NCI-H1417 treated with DMSO at 0.1 percent for 48 hours (cell line): ENCODE data around the gene CADM1.

Source experiments
- DNase-seq: peaks from one replicate; lab custom pipeline; 2025; lab: John Stamatoyannopoulos, UW

CADM1 gene

GRCh38 chr11:115148101-115148500 is 356.1 kb downstream of the CADM1 start:
- no peak for DNase-seq

DNA sequence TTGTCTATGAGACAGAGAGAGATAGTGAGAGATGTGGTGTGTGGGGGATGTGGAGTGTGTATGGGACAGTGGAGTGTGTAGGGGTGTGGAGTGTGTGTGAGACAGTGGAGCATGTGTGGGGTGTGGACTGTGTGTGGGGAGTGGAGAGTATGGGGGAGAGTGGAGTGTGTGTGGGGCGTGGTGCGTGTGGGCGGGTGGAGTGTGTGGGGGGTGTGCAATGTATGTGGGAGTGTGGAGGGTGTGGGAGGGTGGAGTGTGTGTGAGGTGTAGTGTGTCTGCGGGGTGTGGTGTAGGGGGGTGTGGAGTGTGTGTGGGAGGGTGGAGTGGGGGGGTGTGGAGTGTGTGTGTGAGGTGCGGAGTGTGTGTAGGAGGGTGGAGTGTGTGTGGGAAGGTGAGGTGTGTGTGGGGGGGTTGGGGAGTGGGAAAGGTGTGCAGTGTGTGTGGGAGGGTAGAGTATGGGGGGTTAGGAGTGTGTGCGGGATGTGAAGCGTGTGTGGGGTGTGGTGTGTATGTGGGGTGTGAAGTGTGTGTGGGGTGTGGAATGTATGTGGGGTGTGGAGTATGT is 356.9 kb downstream of the CADM1 start:
- no peak for DNase-seq

GRCh38 chr11:115146425-115146824 is 357.8 kb downstream of the CADM1 start:
- DNase-seq: no peak

- DNase-seq: no peak
Observed at GRCh38 chr11:115145324-115145723, 358.9 kb downstream of the CADM1 start.

- DNase-seq: no peak
Observed at GRCh38 chr11:115144914-115145313, 359.3 kb downstream of the CADM1 start.

GRCh38 chr11:115144014-115144413 is 360.2 kb downstream of the CADM1 start:
- no peak for DNase-seq

DNA sequence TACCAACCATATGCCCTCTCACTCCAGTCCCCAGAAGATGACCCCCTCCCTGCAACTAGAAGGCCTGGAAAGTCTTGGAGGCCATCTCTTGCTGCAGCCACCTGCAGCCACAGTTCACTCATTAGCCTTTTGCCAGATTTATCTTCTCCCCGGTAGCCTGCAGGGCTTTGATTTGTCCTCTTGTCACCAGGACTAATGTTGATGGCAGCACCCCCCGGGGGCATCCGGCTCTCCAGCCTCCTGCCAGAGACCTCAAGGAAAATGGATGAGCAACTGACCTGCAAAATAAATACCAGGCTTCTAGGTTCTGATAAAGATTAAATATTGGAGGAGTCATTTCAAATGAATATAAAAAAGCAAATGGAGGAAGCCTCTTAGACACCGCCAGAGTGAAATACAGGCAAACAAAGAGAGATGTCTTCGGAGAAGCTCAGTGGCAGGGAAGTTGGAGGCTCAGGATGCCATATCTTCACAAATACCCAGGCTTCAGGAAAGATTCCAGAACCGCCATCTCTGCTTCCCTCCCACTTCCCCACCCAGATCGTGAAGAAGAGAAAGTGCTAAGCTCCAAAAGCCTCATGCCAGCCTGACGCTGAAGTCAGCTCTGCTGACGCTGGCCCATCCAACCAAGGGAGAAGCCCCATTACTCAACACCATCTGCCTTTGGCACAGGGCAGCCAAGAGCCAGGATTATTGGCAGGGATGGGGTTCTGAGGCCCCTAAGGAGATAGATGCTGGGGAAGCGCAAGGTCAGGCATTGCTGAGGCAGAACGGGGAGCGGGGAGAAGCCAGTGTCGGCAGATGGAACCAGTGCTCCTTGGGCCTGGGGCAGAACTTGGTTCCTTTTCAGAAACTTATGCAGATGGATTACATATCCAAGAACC is 362.7 kb downstream of the CADM1 start:
- no peak for DNase-seq

GRCh38 chr11:115135936-115136335 is 368.3 kb downstream of the CADM1 start:
- DNase-seq: no peak

- DNase-seq: no peak
Observed at GRCh38 chr11:115134926-115135325, 369.3 kb downstream of the CADM1 start.

DNA sequence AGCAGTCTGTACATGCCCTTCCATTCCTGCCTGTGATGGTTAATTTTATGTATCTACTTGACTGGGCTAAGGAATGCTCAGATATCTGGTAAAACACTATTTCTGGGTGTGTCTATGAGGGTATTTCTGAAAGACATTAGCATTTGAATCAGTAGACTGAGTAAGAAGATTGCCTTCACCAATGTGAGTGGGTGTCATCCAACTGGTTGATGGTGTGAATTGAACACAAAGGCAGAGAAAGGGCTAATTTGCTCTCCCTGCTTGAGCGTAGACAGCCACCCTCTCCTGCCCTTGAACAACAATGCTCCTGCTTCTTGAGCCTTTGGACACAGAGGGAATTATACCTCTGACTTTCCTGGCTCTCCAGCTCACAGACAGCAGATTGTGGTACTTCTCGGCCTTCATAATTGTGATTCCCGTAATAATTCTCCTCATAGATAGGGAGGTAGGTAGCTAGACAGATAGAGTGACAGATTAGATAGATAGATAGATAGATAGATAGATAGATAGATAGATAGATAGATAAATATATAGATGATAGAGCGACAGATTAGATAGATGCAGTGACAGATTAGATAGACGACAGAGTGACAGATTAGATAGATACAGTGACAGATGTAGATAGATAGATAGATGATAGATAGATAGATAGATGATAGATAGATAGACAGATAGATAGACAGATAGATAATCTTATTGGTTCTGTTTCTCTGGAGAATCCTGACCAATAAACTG is 370.6 kb downstream of the CADM1 start:
- DNase-seq: no peak

- no peak for DNase-seq
Observed at GRCh38 chr11:115132436-115133228, 371.6 kb downstream of the CADM1 start.

DNA sequence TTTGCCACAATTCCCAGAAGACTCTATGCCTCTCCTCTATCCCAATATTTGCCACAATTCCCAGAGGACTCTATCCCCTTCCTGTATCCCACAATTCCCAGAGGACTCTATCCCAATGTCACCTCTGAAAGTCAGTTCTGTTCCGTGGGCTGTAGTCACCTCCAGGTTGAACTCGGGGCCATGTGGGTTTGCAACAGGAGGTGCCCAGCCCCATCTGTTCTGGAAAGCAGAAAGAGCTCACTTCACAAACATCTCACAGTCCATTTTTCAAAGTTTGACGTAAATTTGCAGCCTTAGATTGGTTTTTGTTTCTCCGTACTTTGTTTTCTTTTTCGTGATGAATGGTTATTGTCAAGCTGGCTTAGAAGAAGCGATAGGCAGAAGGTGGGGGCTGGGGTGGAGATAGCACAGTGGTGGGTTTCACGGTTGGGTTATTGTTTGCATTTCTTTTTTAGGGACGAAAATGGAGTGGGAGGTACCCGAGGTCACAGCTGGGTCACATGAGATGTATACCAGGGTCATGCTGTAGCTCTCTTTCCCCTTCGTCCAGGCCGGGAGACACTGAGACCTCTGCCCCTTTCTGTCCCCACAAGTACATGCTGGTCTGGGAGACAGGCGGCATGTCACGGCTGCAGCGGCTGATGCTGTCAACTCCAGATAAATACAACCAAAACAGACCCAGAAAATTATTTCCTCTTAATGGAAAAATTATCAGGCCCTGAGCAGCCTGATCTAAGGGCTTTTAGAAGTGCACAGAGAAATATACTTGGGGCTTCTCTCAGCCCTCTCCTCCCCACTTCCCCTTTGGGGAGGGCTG is 374.5 kb downstream of the CADM1 start:
- no peak for DNase-seq

- no peak for DNase-seq
Observed at GRCh38 chr11:115128226-115128625, 376.0 kb downstream of the CADM1 start.

DNA sequence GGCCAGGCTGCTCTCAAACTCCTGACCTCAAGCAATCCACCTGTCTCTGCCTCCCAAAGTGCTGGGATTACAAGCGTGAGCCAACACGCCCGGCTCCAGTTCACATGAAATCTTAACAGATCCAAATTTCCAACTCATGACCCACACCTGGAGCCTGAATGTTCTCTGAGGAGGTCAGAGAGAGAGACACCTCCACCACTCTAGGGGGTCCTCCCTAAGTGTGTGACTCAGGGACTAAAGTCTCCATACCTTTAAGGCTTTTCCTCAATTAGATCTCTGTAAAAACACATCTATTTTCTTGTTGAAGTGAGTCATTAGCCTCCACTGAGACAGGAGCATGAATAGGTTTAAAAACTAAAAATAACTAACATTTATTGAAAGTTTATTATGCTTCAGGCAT is 376.4 kb downstream of the CADM1 start:
- no peak for DNase-seq

- DNase-seq: no peak
Observed at GRCh38 chr11:115126515-115127208, 377.6 kb downstream of the CADM1 start.

- no peak for DNase-seq
Observed at GRCh38 chr11:115126092-115126491, 378.1 kb downstream of the CADM1 start.

DNA sequence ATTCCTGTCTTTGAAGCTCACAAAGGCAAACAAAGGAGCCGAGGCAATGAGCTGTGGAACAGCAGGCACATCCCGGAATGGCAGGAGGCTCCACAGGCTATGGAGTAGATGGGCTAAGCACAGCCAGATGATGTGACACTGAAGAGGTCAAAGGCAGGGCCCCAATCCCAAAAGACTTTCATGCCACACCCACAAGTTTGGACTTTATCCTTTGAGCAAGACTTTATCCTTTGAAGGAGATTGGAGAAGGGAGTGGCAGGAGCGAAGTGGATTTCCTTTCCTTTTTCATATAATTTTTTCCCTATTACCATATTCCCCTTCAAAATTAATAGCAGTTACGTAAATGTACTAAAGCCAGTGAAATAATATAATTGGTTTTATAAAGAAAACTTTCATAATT is 379.4 kb downstream of the CADM1 start:
- DNase-seq: no peak

DNA sequence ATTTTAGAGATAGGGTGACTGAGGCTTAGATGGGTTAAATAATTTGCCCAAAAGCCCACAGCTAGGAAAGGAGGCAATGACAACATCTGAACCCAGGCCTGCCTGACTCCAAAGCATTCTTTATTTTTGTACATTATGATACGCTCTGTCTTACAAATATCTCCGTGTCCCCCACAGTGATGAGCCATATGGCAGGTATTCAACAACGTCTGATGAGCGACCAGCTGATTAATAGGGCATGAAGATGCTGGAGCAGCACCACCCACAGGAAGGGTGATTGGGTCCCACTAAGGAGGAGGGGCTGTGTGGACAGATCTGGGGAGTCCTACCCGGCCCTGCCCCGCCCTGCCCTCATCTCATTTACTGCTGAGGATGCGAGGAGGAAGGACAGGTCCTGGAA is 380.6 kb downstream of the CADM1 start:
- DNase-seq: no peak

- no peak for DNase-seq
Observed at GRCh38 chr11:115122274-115122673, 381.9 kb downstream of the CADM1 start.
